RWPE1 (cell line): Measurements from ENCODE around the gene LYSMD2.

Experiments used
- CTCF ChIA-PET: fragments of 350-600 bp; sonication (Branson Sonifier 250); formaldehyde crosslinking; extraction: SDS; loops from one replicate; lab custom pipeline; 2021; lab: Yijun Ruan, JAX
- POLR2A ChIA-PET: fragments of 400-600 bp; formaldehyde crosslinking; extraction: SDS; loops from one replicate; lab custom pipeline; 2020; ENCODE audit warnings: antibody characterized with exemption; ENCODE audit not compliant: low non-redundant PET; lab: Yijun Ruan, JAX
- DNase-seq: peaks from one replicate; pipeline ENCODE4 v3.0.0; 2012; ENCODE audit warnings: low spot score
- H3K27ac ChIP-seq: fragments of 450-650 bp; 2 replicates; pipeline ENCODE4 v1.5.1; 2017
- CTCF ChIP-seq: fragments of 450-650 bp; conservative IDR thresholded peaks from 2 replicates; pipeline ENCODE4 v1.5.1; 2017; ENCODE audit warnings: low read depth, mild to moderate bottlenecking

Gene LYSMD2

GRCh38 chr15:51724673-51725072 is 12.8 kb downstream of the LYSMD2 start:
- no peak for DNase-seq
- CTCF ChIA-PET = no interaction called here
- POLR2A ChIA-PET = no interaction called here
- no peak for TF ChIP-seq CTCF
- no peak overlapping the region for H3K27ac ChIP-seq

- no peak for DNase-seq
- H3K27ac ChIP-seq = no peak overlapping the region
- POLR2A ChIA-PET = no interaction called here
- TF ChIP-seq CTCF = no peak
- CTCF ChIA-PET = no interaction called here
Observed at GRCh38 chr15:51724199-51724598, 13.3 kb downstream of the LYSMD2 start.

GRCh38 chr15:51721199-51721960 is 16.1 kb downstream of the LYSMD2 start:
- CTCF ChIA-PET = interaction anchor here (0.7 kb wide), 1 partner anchor 55 kb away, joined by 3 read pairs; no protein-coding TSS in a partner anchor
- no peak overlapping the region for H3K27ac ChIP-seq
- POLR2A ChIA-PET = interaction anchor here (0.7 kb wide), 1 partner anchor 49 kb away, joined by 3 read pairs; no protein-coding TSS in a partner anchor
- no peak for TF ChIP-seq CTCF
- no peak for DNase-seq

GRCh38 chr15:51720201-51720995 is 17.1 kb downstream of the LYSMD2 start:
- CTCF ChIA-PET = no interaction called here
- POLR2A ChIA-PET = no interaction called here
- DNase-seq = no peak
- H3K27ac ChIP-seq = no peak overlapping the region
- TF ChIP-seq CTCF = no peak

GRCh38 chr15:51718746-51719145 is 18.7 kb downstream of the LYSMD2 start:
- CTCF ChIA-PET = no interaction called here
- H3K27ac ChIP-seq = no peak overlapping the region
- TF ChIP-seq CTCF = no peak
- DNase-seq = no peak
- POLR2A ChIA-PET = no interaction called here

- POLR2A ChIA-PET = no interaction called here
- DNase-seq = no peak
- no peak overlapping the region for H3K27ac ChIP-seq
- CTCF ChIA-PET = interaction anchor here (0.6 kb wide), 1 partner anchor 49 kb away, joined by 3 read pairs; no protein-coding TSS in a partner anchor
- TF ChIP-seq CTCF = no peak
Observed at GRCh38 chr15:51718219-51718618, 19.2 kb downstream of the LYSMD2 start.
